Endothelial cell (in vitro differentiated cells): ENCODE measurements around the gene SYCP2L. TPM values are rescaled to one million over a fixed set of nuclear protein-coding genes. Genes with fewer than 3 reads are reported as not detected.

ENCODE experiments used
- DNase-seq: peaks from one replicate; pipeline ENCODE4 v3.0.0; 2021; ENCODE audit warnings: low spot score
- H3K27ac Mint-ChIP-seq: one replicate; pipeline ENCODE4 v1.8.0; 2021; ENCODE audit warnings: mixed read lengths, inconsistent platforms; ENCODE audit not compliant: unreplicated experiment
- H3K27me3 Mint-ChIP-seq: one replicate; pipeline ENCODE4 v1.8.0; 2021; ENCODE audit warnings: mild to moderate bottlenecking, moderate library complexity, mixed read lengths, inconsistent platforms; ENCODE audit not compliant: unreplicated experiment
- H3K36me3 Mint-ChIP-seq: one replicate; pipeline ENCODE4 v1.8.0; 2021; ENCODE audit warnings: mild to moderate bottlenecking, low read depth, mixed read lengths, inconsistent platforms; ENCODE audit not compliant: unreplicated experiment
- H3K4me1 Mint-ChIP-seq: one replicate; pipeline ENCODE4 v1.8.0; 2021; ENCODE audit warnings: mild to moderate bottlenecking, mixed read lengths, inconsistent platforms; ENCODE audit not compliant: unreplicated experiment
- H3K4me3 Mint-ChIP-seq: one replicate; pipeline ENCODE4 v1.8.0; 2021; ENCODE audit warnings: mild to moderate bottlenecking, mixed read lengths, inconsistent platforms; ENCODE audit not compliant: unreplicated experiment
- H3K9me3 Mint-ChIP-seq: one replicate; pipeline ENCODE4 v1.8.0; 2021; ENCODE audit warnings: mixed read lengths, inconsistent platforms; ENCODE audit not compliant: unreplicated experiment
- total RNA-seq: library from RNA; stranded (reverse); fragmentation: NEBNext Ultra II Directional; extraction: Animal tissue kit (Norgen Biotek cat#: 25700); gene quantifications from one replicate; pipeline ENCODE4 v1.2.1, GENCODE V29; 2021; ENCODE audit not compliant: unreplicated experiment
- TF ChIP-seq, protein P1 (sequence below): fragments of 200-600 bp; sonication (generic); IDR thresholded peaks from one replicate; pipeline ENCODE4 v1.5.0; 2021; ENCODE audit warnings: antibody characterized with exemption; ENCODE audit not compliant: unreplicated experiment

Gene SYCP2L
- total RNA-seq, 1 donor from 2014 or later: 8.1 TPM

DNA sequence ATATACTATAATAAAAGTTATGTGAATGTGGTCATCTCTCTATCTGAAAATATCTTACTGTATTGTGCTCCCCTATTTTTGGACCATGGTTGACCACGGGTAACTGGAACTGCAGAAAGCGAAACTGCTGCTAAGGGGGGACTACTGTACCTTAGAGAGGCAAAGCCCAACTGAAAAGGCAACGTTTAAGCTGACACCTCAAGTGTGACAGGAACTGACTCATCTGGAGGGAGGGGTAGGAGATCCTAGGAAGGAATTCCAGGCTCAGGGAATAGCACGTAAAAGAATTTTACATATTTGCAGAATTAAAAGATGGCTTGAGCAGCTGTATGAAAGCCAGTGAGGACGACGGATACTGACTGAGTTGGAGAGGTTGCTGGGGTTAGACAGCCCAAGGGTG, 122.5 kb downstream of the SYCP2L start:
- Mint-ChIP-seq H3K27ac (no peak overlapping the region), H3K9me3 (no peaks in the 10 kb centered on the region), H3K36me3 (no peaks in the 10 kb centered on the region), H3K27me3 (peaks cover 3% of the 10 kb centered on the region), H3K4me3 (no peak overlapping the region), H3K4me1 (peaks cover 14% of the 10 kb centered on the region)
- no peak for DNase-seq
- TF ChIP-seq, protein P1, sequence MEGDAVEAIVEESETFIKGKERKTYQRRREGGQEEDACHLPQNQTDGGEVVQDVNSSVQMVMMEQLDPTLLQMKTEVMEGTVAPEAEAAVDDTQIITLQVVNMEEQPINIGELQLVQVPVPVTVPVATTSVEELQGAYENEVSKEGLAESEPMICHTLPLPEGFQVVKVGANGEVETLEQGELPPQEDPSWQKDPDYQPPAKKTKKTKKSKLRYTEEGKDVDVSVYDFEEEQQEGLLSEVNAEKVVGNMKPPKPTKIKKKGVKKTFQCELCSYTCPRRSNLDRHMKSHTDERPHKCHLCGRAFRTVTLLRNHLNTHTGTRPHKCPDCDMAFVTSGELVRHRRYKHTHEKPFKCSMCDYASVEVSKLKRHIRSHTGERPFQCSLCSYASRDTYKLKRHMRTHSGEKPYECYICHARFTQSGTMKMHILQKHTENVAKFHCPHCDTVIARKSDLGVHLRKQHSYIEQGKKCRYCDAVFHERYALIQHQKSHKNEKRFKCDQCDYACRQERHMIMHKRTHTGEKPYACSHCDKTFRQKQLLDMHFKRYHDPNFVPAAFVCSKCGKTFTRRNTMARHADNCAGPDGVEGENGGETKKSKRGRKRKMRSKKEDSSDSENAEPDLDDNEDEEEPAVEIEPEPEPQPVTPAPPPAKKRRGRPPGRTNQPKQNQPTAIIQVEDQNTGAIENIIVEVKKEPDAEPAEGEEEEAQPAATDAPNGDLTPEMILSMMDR: no peak

DNA sequence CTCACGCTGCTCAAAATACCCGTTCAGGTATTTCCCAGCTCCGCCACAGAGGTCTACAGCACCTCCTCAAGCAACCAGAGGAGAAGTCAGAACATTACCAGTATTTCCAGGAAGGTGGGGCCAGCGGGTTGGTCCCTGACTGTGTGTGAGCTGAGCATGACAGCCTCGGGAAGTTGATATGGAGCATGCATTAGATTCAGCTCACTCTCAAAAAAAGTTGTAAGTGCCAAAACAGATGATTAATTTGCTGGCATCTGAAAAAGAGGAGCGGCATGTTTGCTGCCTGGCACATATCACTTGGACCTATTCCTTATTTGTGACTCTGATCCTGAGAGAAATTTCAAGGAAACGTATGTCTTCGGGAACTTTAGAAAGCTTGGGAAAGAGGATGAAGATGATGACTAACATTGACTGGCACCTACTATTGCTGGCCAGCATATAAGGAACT, 125.0 kb downstream of the SYCP2L start:
- Mint-ChIP-seq H3K4me1 (peaks cover 19% of the 10 kb centered on the region), H3K36me3 (no peaks in the 10 kb centered on the region), H3K4me3 (no peak overlapping the region), H3K9me3 (no peaks in the 10 kb centered on the region), H3K27ac (no peak overlapping the region), H3K27me3 (peaks cover 4% of the 10 kb centered on the region)
- TF ChIP-seq, protein P1: no peak
- no peak for DNase-seq

DNA sequence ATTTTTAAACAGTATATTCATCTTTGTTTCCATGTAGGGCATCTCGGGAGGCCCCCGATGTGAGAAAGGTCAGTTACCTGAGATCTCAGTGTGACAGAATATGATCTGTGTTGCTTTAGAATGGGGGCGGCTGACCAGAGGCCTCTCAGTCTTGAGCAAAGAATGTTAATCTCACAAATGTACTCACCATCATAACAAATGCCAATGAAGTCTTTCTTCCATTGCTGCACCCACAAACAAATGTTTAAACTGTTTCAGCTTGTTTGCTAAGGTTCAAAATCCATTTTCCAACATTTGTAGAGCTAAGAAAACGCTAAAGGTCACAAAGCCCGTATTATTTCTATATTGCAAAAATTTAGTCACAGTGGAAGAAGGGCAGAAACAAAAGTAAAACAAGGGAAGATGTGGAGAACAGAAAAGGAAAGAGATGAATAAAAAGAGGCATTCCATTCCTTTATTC, 125.5 kb downstream of the SYCP2L start:
- Mint-ChIP-seq H3K4me1 (peaks cover 19% of the 10 kb centered on the region), H3K27ac (no peak overlapping the region), H3K4me3 (no peak overlapping the region), H3K9me3 (no peaks in the 10 kb centered on the region), H3K27me3 (peaks cover 4% of the 10 kb centered on the region), H3K36me3 (no peaks in the 10 kb centered on the region)
- TF ChIP-seq, protein P1: no peak
- no peak for DNase-seq

DNA sequence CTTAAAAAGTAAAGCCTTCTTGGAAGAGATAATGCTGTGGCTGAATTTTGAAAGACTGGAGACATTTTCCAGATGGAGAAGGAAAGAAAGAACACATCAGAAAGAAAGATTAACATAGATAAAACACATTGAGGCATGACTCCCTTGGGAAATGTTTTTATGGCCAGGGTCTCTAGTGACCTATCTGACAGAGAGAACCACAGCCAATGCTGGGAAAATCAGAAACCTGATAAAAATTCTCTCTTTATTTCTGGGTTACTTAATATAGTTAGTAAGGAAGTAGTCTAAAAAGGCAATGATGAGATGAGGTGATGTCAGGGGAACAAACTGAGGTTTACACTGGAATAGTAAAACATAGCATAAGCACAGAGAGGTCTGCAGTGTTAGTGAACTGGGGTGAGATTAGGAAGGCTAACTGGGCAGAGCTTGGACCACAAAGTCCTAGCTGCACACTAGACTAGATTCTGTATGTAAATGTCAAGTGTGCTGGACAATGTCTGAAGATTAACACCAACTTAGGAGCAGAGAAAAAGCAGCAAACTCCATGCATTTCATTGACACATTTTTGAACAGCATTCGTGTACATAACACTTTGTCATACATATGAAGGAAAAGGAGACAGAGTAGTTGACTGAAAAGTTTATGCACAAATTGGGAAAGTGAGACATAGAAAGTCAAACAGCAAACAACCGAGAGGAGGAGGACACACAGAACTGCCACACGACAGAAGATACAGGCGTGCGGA, 126.3 kb downstream of the SYCP2L start:
- Mint-ChIP-seq H3K27ac (no peak overlapping the region), H3K4me1 (peaks cover 15% of the 10 kb centered on the region), H3K9me3 (no peaks in the 10 kb centered on the region), H3K36me3 (no peaks in the 10 kb centered on the region), H3K4me3 (no peak overlapping the region), H3K27me3 (peaks cover 4% of the 10 kb centered on the region)
- TF ChIP-seq, protein P1: no peak
- no peak for DNase-seq

DNA sequence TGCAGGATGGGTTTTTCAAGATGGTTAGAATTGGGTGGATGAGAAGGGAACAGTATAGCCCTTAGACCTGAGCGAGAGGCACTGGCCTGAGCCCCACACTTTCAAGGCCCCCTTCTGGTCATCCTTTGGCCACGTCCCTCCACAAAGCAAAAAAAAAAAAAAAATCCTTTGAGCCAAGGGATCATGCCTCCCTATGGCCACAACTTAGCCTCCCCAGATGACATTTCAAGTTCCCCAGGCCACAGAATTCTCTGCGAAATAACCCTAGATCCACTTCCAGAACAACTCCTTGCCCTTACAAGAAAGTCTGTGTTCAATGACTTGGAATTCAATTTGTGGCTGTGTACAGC, 126.8 kb downstream of the SYCP2L start:
- Mint-ChIP-seq H3K27me3 (peaks cover 4% of the 10 kb centered on the region), H3K9me3 (no peaks in the 10 kb centered on the region), H3K4me3 (no peak overlapping the region), H3K4me1 (peaks cover 11% of the 10 kb centered on the region), H3K27ac (no peak overlapping the region), H3K36me3 (no peaks in the 10 kb centered on the region)
- TF ChIP-seq, protein P1: no peak
- no peak for DNase-seq
